NCI-H1694 treated with DMSO at 0.1 percent for 48 hours (cell line): ENCODE data around the gene ERCC1.

Source experiments
- DNase-seq: peaks from one replicate; lab custom pipeline; 2025; lab: John Stamatoyannopoulos, UW

Gene ERCC1

GRCh38 chr19:45405435-45406225, 18.1 kb downstream of the ERCC1 start:
- peak; percentile 75 for DNase-seq

GRCh38 chr19:45404557-45405434, 18.9 kb downstream of the ERCC1 start, which contains the start of gene PPP1R13L:
Gene PPP1R13L, minus strand, starts transcription at chr19:45405069. Its CDS starts 6,751 bp downstream, at chr19:45398318.
- peak; percentile 72 for DNase-seq

- DNase-seq, result peak; percentile 23
These were observed 19.7 kb downstream of the ERCC1 start for GRCh38 chr19:45403781-45404556.

- no peak for DNase-seq
These were observed 20.4 kb downstream of the ERCC1 start for GRCh38 chr19:45403272-45403671.

DNA sequence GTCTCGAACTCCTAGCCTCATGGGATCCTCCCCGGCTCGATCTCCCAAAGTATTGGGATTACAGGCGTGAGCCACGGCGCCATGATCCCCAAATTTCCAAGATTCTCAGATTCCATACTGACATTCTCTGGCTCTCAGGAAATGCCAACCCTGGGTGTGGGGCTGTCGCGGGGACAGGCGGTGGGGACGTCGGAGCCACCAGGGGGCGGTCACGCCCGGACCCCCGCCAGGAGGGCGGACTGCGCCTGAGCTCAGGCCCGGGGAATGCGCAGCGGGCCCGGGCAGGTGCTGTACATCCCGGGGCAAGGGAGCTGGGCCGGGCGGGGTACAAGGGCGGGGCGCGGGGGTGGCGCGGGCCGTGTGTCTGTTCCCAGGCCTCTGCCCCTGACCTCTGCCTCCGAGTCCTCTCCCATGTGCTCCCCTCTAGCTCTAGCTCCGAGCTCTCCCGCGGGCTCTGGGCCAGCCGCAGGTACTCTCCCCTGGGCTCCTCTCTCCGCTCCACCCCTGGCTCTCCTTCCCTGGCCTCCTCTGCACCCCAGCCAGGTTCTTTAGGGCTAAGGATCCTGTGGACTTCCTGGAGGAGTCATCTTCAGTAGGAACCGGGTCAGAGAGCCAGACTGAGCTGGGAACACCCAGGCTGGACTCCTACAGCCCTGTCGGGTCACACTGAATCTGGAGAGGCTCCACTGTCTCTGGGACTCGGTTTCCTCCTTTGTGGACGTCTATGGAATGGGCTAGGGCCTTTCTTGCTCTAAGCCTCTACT, 21.2 kb downstream of the ERCC1 start:
- no peak for DNase-seq

- no peak for DNase-seq
These were observed 21.9 kb downstream of the ERCC1 start for GRCh38 chr19:45401815-45402214.

- DNase-seq, result peak; percentile 57
These were observed 23.5 kb downstream of the ERCC1 start for GRCh38 chr19:45400192-45400591.

GRCh38 chr19:45395821-45396617, 27.7 kb downstream of the ERCC1 start:
- DNase-seq, result no peak

DNA sequence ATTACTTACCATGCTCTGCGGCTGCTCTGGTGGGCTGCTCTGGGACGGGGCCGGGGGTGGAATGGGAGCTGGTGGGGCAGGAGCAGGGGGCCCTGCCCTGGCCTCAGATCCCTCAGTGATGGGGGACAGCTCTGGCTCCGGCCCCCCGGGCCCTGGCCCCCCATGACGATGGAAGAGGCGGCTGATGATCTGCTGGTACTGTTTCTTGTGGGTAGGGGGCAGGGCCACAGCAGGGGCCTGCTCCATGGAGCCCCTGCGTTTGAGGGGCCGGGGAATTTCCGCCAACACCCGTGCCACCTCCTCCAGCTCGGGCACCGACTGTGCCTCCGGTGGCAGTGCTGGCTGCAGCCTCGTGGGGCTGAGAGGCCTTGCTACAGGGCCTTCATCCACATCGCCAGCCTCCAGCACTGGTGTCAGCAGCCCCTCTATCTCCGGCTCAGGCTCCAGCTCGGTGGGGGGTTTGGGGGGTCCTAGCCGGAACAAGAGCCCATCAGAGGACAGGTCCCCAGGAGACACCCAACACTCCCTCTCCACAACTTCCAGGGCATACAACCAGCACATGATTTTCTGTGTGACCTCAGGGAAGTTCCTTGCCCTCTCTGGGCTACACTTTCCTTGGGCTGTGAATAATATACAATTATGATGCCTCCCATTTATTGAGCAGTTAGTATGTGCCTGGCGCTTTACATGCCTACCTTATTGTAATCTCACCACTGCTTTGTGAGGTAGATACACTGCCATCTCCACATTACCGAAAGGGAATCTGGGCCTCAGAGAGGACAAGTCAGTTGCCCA, 31.6 kb downstream of the ERCC1 start:
- DNase-seq, result no peak

GRCh38 chr19:45391346-45391745, 32.4 kb downstream of the ERCC1 start:
- DNase-seq, result peak; percentile 16

DNA sequence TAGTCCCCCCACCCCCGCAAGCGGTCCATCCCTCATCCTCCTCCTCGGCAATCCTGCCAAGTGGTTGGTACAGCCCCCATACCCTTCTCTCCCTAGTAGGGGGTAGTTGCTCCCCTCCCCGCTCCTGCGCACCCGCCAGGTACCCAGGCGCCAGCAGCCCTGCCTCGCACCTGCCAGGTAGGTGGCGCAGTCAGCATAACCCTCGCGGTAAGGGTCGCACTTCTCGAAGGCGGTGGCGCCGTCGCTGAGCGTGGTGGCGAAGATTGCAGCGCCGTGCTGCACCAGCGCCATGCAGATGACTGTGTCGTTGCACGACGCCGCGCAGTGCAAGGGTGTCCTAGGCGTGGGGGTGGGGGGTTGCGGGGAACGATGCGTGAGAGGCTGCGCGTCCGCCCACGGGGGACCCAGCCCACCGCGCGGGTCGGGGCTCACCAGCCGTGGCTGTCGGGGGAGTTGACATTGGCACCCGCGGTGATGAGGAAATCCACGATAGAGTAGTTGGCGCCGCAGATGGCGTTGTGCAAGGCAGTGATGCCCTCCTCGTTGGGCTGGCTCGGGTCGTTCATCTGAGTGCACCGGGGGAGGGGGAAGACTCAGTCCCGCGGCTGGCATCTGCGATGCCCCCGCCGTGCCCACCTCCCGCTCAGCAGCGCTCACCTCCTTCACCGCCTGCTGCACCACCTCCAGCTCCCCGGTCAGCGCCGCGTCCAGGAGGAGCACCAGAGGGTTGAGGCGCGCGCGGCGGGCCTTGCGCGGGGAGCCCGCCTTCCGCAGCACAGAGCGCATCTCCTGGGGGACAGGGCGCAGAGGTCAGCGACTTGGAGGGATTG, 38.1 kb downstream of the ERCC1 start:
- DNase-seq, result no peak

GRCh38 chr19:45382426-45382825, 41.3 kb downstream of the ERCC1 start:
- no peak for DNase-seq

DNA sequence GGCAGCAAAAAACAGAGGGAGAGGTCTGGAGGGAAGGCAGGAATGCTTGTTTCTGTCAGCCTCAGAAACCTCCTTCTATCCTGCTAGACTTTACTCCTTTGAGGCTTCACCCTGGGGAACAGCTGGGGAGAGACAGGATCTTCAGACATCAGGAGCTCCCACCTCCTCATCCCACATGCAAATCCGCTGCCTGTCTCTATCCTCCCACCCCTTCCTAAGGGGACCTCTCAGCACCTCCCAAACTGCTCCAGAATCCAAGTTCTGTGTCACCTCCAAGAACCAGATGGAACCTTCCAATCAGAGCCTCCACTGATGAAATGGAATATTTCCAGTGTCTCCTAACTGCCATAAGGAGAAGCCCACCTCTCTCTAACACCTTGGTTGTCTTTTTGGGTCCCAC, 43.6 kb downstream of the ERCC1 start:
- DNase-seq, result no peak

GRCh38 chr19:45376045-45376724, 47.5 kb downstream of the ERCC1 start:
- DNase-seq, result no peak

DNA sequence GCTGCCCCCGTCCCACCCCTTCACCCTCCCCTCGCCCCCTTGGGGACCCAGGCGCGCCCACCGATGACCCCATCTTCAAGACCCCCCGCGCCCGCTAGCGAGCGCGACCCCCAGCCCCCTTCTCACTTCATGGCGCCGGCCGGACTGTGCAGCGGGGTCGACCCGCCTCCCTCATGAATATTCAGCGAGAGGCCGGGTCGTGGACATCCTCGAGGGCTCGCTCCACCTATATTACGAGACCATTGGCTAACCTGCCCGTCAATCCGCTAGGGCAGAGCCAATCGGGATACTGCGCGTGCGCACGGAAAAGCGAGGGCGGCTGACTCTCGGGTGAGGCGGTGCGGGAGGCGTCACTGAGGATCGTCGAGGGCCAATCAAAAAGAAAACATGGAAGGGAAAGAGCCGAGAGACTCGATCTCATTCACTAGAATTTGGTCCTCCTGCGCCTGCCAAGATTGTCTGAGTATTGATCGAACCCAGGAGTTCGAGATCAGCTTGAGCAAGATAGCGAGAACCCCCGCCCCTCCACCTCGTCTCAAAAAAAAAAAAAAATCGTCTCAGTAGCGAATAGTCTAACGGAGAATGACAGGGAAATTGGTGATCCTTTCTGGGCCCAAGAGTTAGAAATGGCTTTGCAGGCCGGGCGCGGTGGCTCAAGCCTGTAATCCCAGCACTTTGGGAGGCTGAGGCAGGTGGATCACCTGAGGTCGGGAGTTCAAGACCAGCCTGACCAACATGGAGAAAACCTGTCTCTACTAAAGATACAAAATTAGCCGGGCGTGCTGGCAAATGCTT, 53.1 kb downstream of the ERCC1 start, which contains the start of gene ERCC2:
Gene ERCC2 (minus strand): TSS at position 164 of the 795 bp plus-strand sequence. CDS start 33 bp downstream, at position 131.
- peak; percentile 95 for DNase-seq

DNA sequence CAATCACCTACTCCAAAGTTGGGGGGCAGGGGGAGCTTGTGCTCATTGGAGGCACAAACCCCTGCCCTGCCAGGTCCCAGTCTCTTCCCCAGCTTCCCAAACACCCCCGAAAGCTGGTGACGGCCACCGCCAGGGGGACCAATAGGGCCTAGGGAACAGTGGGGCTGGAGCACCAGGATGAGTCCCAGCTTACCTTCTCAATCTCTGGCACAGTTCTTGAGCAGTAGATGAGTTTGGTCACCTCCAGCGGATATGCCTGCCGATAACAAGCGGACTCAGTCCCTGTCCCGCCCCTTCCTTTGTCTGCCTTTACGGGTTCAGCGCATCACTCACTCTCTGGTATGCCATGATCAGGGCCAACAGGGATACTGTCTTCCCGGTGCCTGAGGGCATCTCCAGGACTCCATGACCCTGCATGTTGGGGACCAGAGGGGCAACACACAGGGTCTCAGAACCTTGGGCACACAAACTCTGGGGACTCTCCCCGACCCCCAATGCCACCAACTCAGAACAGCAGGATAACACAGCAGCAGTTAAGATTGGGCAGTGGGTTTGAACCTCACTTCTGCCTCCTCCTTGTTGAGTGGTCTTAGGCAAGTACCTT, 54.9 kb downstream of the ERCC1 start:
- DNase-seq, result no peak

DNA sequence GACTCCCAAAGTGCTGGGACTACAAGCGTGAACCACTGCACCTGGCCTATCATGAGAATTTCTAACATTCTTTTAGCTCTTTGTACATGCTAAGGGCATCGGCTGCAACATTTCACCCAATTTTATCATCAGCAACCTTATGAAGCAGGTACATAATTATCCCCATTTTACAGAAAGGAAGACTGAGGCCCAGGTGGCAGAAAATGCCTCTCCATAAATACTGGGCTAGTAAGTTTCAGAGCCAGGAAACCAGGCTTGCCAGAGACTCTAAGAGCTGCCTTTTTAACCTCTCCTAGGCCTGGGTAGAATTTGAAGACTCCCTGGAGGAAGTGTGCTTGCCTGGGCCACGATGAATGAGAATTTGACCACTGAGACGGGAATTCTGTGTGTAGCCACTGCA, 55.6 kb downstream of the ERCC1 start:
- no peak for DNase-seq
